Measurements from ENCODE around the gene LYZL1. TPM values are rescaled to one million over a fixed set of nuclear protein-coding genes. Genes with fewer than 3 reads are reported as not detected.
A peak's percentile ranks its signal among the peaks of the same experiment; 100 is the strongest.
"Not testable (repeated sequence)": the region's sequence is repeated elsewhere in the genome, so short reads cannot be mapped to it uniquely, and the experiment has no call there.

Gene LYZL1
- total RNA-seq, 1 donor = not detected

DNA sequence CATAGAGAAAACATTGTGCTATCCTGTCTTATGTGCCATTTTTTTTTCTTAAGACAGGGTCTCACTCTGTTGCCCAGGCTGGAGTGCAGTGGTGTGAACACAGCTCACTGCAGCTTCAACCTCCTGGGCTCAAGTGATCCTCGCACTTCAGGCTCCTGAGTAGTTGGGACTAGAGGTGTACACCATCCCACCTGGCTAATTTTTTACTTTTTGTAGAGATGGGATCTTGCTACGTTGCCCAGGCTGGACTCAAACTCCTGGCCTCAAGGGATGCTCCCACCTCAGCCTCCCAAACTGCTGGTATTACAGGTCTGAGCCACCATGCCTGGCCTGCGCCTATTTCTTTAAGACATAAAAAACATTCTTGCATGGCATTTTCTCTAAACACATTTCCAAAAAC, 20.6 kb downstream of the LYZL1 start:
- no peak for DNase-seq (ENCODE audit: insufficient read length, low spot score, missing footprints)
- Histone ChIP-seq H3K79me2 (ENCODE audit: insufficient read depth, low read length) (no peaks in the 10 kb centered on the region), H3K4me1 (ENCODE audit: insufficient read depth, low read length) (peaks cover 32% of the 10 kb centered on the region), H3K4me2 (ENCODE audit: insufficient read depth, low read length) (no peak overlapping the region), H3K27me3 (ENCODE audit: insufficient read depth, low read length) (no peaks in the 10 kb centered on the region), H2AFZ (ENCODE audit: low read length) (no peak overlapping the region), H3K4me3 (ENCODE audit: insufficient read depth, low read length) (no peak overlapping the region), H4K20me1 (ENCODE audit: insufficient read depth, low read length) (no peaks in the 10 kb centered on the region), H3K27ac (ENCODE audit: low read depth, low read length) (no peak overlapping the region), H3K36me3 (ENCODE audit: insufficient read depth, low read length) (no peaks in the 10 kb centered on the region), H3K9me3 (ENCODE audit: low read depth, low read length) (no peaks in the 10 kb centered on the region)
- TF ChIP-seq, protein P1, sequence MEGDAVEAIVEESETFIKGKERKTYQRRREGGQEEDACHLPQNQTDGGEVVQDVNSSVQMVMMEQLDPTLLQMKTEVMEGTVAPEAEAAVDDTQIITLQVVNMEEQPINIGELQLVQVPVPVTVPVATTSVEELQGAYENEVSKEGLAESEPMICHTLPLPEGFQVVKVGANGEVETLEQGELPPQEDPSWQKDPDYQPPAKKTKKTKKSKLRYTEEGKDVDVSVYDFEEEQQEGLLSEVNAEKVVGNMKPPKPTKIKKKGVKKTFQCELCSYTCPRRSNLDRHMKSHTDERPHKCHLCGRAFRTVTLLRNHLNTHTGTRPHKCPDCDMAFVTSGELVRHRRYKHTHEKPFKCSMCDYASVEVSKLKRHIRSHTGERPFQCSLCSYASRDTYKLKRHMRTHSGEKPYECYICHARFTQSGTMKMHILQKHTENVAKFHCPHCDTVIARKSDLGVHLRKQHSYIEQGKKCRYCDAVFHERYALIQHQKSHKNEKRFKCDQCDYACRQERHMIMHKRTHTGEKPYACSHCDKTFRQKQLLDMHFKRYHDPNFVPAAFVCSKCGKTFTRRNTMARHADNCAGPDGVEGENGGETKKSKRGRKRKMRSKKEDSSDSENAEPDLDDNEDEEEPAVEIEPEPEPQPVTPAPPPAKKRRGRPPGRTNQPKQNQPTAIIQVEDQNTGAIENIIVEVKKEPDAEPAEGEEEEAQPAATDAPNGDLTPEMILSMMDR (IDR thresholded peaks at IDR 0.05; ENCODE audit: extremely low read depth, low read depth, low read length) = no peak

DNA sequence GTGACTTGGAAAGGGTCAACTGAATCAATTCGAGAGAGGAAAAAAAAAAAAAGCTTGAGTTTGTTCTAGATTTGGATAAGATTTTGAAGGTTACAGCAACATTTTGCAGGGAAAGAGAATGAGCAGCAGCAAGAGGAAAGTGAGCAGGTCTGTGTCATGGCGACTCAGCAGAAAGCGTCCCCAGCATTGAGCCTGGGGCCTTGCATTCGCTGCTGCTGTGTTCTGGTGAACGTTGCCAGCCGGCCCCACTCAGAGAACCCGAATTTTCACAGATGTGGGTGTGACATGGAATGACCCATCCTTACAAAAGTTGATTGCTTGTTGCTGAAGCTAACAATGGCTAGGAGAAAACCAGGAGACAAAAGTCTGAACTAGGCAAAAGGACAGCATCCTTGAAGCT, 21.6 kb downstream of the LYZL1 start:
- not testable (repeated sequence) for H3K27me3 ChIP-seq (ENCODE audit: insufficient read depth, low read length); H3K9me3 ChIP-seq (ENCODE audit: low read depth, low read length); H3K4me2 ChIP-seq (ENCODE audit: insufficient read depth, low read length); H4K20me1 ChIP-seq (ENCODE audit: insufficient read depth, low read length); H3K79me2 ChIP-seq (ENCODE audit: insufficient read depth, low read length); DNase-seq (ENCODE audit: insufficient read length, low spot score, missing footprints); H3K36me3 ChIP-seq (ENCODE audit: insufficient read depth, low read length); H3K4me3 ChIP-seq (ENCODE audit: insufficient read depth, low read length); H3K27ac ChIP-seq (ENCODE audit: low read depth, low read length)
- Histone ChIP-seq H2AFZ (ENCODE audit: low read length) (peak overlapping the region; percentile 8), H3K4me1 (ENCODE audit: insufficient read depth, low read length) (peaks cover 24% of the 10 kb centered on the region)

DNA sequence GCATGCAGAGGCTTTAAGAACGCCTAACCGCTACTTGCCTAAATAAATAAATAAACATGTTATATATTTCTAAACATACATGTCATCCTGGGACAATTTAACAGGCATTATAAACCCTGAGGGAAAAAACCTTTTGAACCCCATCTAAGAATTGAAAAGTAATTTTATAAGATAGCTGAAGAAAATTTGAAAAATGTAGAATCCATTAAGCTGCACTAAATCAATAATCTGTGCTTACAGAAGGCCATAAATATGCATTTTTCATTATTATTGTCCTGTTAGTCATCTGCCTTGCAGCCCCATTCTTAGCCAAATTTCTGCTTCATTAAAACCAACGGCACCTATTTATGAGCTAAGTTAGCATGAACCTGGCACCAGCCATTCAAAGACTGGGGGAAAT, 24.2 kb downstream of the LYZL1 start:
- no peaks in the 10 kb centered on the region for H4K20me1 ChIP-seq (ENCODE audit: insufficient read depth, low read length)
- no peak for DNase-seq (ENCODE audit: insufficient read length, low spot score, missing footprints)

DNA sequence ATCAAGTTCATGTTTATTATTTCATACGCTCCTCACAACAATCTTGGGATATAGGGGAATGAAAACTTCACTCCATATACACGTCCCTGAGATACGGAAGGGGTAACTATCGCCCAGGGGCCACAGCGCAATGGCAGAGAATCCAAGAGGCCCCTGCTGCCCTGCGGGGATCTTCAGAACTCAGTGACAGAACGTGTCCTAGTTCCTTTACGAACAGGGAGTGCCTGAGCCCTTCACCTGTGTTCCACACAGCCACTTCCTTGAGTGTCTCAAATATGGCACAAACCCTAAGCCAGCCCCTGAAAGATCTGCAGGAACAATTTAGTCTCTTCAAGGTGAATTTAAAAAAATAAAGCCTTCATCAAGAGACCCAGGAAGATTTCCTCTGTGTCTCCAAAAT, 25.9 kb downstream of the LYZL1 start:
- TF ChIP-seq, protein P1 (IDR thresholded peaks at IDR 0.05; ENCODE audit: extremely low read depth, low read depth, low read length) = no peak
- no peak for DNase-seq (ENCODE audit: insufficient read length, low spot score, missing footprints)
- no peaks in the 10 kb centered on the region for H3K36me3 ChIP-seq (ENCODE audit: insufficient read depth, low read length)
- H3K27me3 ChIP-seq (ENCODE audit: insufficient read depth, low read length) = no peaks in the 10 kb centered on the region
- no peak overlapping the region for H3K27ac ChIP-seq (ENCODE audit: low read depth, low read length)
- H2AFZ ChIP-seq (ENCODE audit: low read length) = no peak overlapping the region
- H3K4me2 ChIP-seq (ENCODE audit: insufficient read depth, low read length) = no peak overlapping the region
- H3K4me1 ChIP-seq (ENCODE audit: insufficient read depth, low read length) = peaks cover 52% of the 10 kb centered on the region
- no peak overlapping the region for H3K4me3 ChIP-seq (ENCODE audit: insufficient read depth, low read length)
- H4K20me1 ChIP-seq (ENCODE audit: insufficient read depth, low read length) = no peaks in the 10 kb centered on the region
- H3K9me3 ChIP-seq (ENCODE audit: low read depth, low read length) = no peaks in the 10 kb centered on the region
- no peaks in the 10 kb centered on the region for H3K79me2 ChIP-seq (ENCODE audit: insufficient read depth, low read length)

More for the DNA sequence above, 24.2 kb downstream of the LYZL1 start:
- H3K36me3 ChIP-seq (ENCODE audit: insufficient read depth, low read length) = no peaks in the 10 kb centered on the region
- no peaks in the 10 kb centered on the region for H3K79me2 ChIP-seq (ENCODE audit: insufficient read depth, low read length)
- H3K27me3 ChIP-seq (ENCODE audit: insufficient read depth, low read length) = no peaks in the 10 kb centered on the region
- peaks cover 38% of the 10 kb centered on the region for H3K4me1 ChIP-seq (ENCODE audit: insufficient read depth, low read length)
- no peak overlapping the region for H3K4me3 ChIP-seq (ENCODE audit: insufficient read depth, low read length)
- H2AFZ ChIP-seq (ENCODE audit: low read length) = no peak overlapping the region
- TF ChIP-seq, protein P1 (IDR thresholded peaks at IDR 0.05; ENCODE audit: extremely low read depth, low read depth, low read length) = no peak
- H3K4me2 ChIP-seq (ENCODE audit: insufficient read depth, low read length) = no peak overlapping the region
- H3K27ac ChIP-seq (ENCODE audit: low read depth, low read length) = peak overlapping the region; percentile 2
- no peaks in the 10 kb centered on the region for H3K9me3 ChIP-seq (ENCODE audit: low read depth, low read length)

All from osteoblast (primary cell).